ENCODE results near the gene GPX4.

GRCh38 chr19:1074544-1075283, 29.1 kb upstream of the GPX4 start:
- TF ChIP-seq PHF21A (IDR thresholded peaks at IDR 0.05; ENCODE audit: borderline replicate concordance, low read depth) (no peak), ZNF398 (CRISPR knock-in tag; IDR thresholded peaks at IDR 0.05) (no peak), YY1 (IDR thresholded peaks at IDR 0.05; ENCODE audit: borderline replicate concordance in 1 of 3, control insufficient read depth in 1 of 3, extremely low read depth in 1 of 3, insufficient read depth in 3 of 3, insufficient read length in 1 of 3, insufficient replicate concordance in 2 of 3, low read depth in 1 of 3, low read length in 2 of 3) (no peak), E2F4 (CRISPR knock-in tag; IDR thresholded peaks at IDR 0.05; ENCODE audit: low read depth) (no peak)
